ENCODE data around the gene SEZ6L.
A peak's percentile ranks its signal among the peaks of the same experiment; 100 is the strongest.

The SEZ6L gene

GRCh38 chr22:26245001-26245400 lies 75.7 kb downstream of the SEZ6L start:
- DNase-seq (ENCODE audit: low read depth), result no peak

GRCh38 chr22:26246552-26246951 lies 77.3 kb downstream of the SEZ6L start:
- DNase-seq (ENCODE audit: low read depth), result no peak

GRCh38 chr22:26251869-26252268 lies 82.6 kb downstream of the SEZ6L start:
- no peak for DNase-seq (ENCODE audit: low read depth)

GRCh38 chr22:26259510-26259909 lies 90.2 kb downstream of the SEZ6L start:
- DNase-seq (ENCODE audit: low read depth), result peak; percentile 11

- no peak for DNase-seq (ENCODE audit: low read depth)
Measured at GRCh38 chr22:26264162-26264561, 94.9 kb downstream of the SEZ6L start.

GRCh38 chr22:26265281-26265680 lies 96.0 kb downstream of the SEZ6L start:
- DNase-seq (ENCODE audit: low read depth), result no peak

GRCh38 chr22:26265909-26266308 lies 96.6 kb downstream of the SEZ6L start:
- no peak for DNase-seq (ENCODE audit: low read depth)

GRCh38 chr22:26267856-26268255 lies 98.6 kb downstream of the SEZ6L start:
- DNase-seq (ENCODE audit: low read depth), result no peak

GRCh38 chr22:26269572-26269971 lies 100.3 kb downstream of the SEZ6L start:
- no peak for DNase-seq (ENCODE audit: low read depth)

GRCh38 chr22:26271427-26271826 lies 102.2 kb downstream of the SEZ6L start:
- no peak for DNase-seq (ENCODE audit: low read depth)

- DNase-seq (ENCODE audit: low read depth), result no peak
Measured at GRCh38 chr22:26273011-26273675, 103.9 kb downstream of the SEZ6L start.

GRCh38 chr22:26276529-26277160 lies 107.4 kb downstream of the SEZ6L start:
- no peak for DNase-seq (ENCODE audit: low read depth)

- DNase-seq (ENCODE audit: low read depth), result no peak
Measured at GRCh38 chr22:26281941-26282340, 112.7 kb downstream of the SEZ6L start.

GRCh38 chr22:26283330-26283729 lies 114.1 kb downstream of the SEZ6L start:
- no peak for DNase-seq (ENCODE audit: low read depth)

GRCh38 chr22:26285632-26286031 lies 116.4 kb downstream of the SEZ6L start:
- DNase-seq (ENCODE audit: low read depth), result no peak

- no peak for DNase-seq (ENCODE audit: low read depth)
Measured at GRCh38 chr22:26286091-26286820, 117.0 kb downstream of the SEZ6L start.

- DNase-seq (ENCODE audit: low read depth), result no peak
Measured at GRCh38 chr22:26287382-26288225, 118.3 kb downstream of the SEZ6L start.

- DNase-seq (ENCODE audit: low read depth), result no peak
Measured at GRCh38 chr22:26289611-26290101, 120.4 kb downstream of the SEZ6L start.

- DNase-seq (ENCODE audit: low read depth), result no peak
Measured at GRCh38 chr22:26291940-26292666, 122.8 kb downstream of the SEZ6L start.

GRCh38 chr22:26292667-26292995 lies 123.4 kb downstream of the SEZ6L start:
- DNase-seq (ENCODE audit: low read depth), result no peak

- no peak for DNase-seq (ENCODE audit: low read depth)
Measured at GRCh38 chr22:26295563-26296126, 126.4 kb downstream of the SEZ6L start.
